ENCODE results near the gene CCDC9. TPM values are rescaled to one million over a fixed set of nuclear protein-coding genes. Genes with fewer than 3 reads are reported as not detected.
A peak's percentile ranks its signal among the peaks of the same experiment; 100 is the strongest.

The CCDC9 gene
- total and polyA plus RNA-seq, 2 donors = 4.9 to 27.4 TPM

DNA sequence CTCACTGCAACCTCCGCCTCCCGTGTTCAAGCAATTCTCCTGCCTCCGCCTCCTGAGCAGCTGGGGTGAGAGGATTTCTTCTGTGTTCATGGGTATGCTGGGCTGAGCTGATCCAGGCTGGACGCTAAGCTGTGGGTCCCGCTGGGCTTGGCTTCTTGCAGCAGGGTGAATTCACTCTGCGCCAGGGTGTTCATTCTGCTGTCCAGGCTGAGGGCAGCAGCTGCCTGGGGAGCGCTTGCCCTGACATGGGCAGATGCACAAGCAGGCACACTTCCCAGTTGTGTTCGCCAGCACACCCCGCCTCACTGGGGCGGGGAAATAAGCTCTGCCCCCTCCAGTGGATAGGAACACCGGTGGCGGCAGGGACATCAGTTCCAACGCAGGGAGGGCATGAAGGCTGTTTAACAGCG, 11.0 kb downstream of the CCDC9 start:
- Histone ChIP-seq H3K27me3 (ENCODE audit: control insufficient read depth in 2 of 2, insufficient read depth in 1 of 2, low read length in 1 of 2) (no peaks in the 10 kb centered on the region), H3K4me3 (ENCODE audit: low read length in 2 of 2) (no peak overlapping the region), H3K4me1 (ENCODE audit: control insufficient read depth in 2 of 2, insufficient read depth in 2 of 2, low read length in 2 of 2) (peaks cover 0 to 1% of the 10 kb centered on the region in 2 donors), H3K9me3 (ENCODE audit: control insufficient read depth in 2 of 2, insufficient read depth in 1 of 2, low read length in 1 of 2) (no peaks in the 10 kb centered on the region), H3K36me3 (ENCODE audit: control insufficient read depth in 2 of 2, insufficient read depth in 2 of 2, low read length in 1 of 2) (peaks cover 43 to 54% of the 10 kb centered on the region in 2 donors), H3K27ac (ENCODE audit: low read depth in 1 of 2, low read length in 1 of 2) (no peak overlapping the region)
- DNase-seq (ENCODE audit: low read depth in 6 of 9, low spot score in 9 of 9) = no peak
- 97% methylated on average over 14 of the region's 14 CpGs for WGBS

DNA sequence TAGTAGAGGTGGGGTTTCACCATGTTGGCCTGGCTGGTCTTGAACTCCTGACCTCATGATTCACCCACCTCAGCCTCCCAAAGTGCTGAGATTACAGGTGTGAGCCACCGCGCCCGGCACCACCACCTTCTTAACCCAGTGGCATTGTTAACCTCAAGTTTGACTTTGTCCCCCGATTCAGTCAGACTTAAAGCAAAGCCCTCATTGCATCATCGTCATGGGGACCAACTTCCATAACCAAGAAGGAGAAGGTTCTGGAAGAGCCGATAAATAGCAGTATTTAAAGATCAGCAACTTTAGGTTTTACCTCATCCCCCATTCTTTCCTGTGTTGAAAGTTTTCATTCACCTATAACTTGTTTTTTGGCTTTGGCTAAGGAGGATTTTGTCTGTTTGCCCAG, 11.7 kb downstream of the CCDC9 start:
- Histone ChIP-seq H3K4me3 (ENCODE audit: low read length in 2 of 2) (no peak overlapping the region), H3K27me3 (ENCODE audit: control insufficient read depth in 2 of 2, insufficient read depth in 1 of 2, low read length in 1 of 2) (no peaks in the 10 kb centered on the region), H3K9me3 (ENCODE audit: control insufficient read depth in 2 of 2, insufficient read depth in 1 of 2, low read length in 1 of 2) (no peaks in the 10 kb centered on the region), H3K27ac (ENCODE audit: low read depth in 1 of 2, low read length in 1 of 2) (no peak overlapping the region), H3K36me3 (ENCODE audit: control insufficient read depth in 2 of 2, insufficient read depth in 2 of 2, low read length in 1 of 2) (peaks cover 42 to 54% of the 10 kb centered on the region in 2 donors), H3K4me1 (ENCODE audit: control insufficient read depth in 2 of 2, insufficient read depth in 2 of 2, low read length in 2 of 2) (peaks cover 5 to 8% of the 10 kb centered on the region in 2 donors)
- 90% methylated on average over 6 of the region's 6 CpGs for WGBS
- DNase-seq (ENCODE audit: low read depth in 6 of 9, low spot score in 9 of 9) = no peak

DNA sequence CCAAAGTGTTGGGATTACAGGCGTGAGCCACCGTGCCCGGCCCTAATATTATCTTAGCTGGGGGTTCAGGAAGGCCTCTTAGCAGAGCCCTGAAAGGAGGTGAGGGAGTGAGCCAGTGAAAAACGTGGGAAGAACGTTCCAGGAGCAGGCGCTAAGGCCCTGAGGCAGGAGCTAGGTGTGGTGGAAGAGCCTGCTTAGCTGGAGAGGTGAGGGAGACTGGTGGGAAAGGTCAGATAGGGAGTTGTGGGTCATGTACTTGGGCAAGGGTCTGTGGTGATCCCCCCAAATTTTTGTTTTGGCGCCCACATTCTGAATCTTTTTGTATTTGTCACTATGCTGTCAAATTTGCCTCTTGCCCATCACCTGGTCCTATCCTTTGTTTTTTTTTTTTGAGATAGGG, 13.3 kb downstream of the CCDC9 start:
- H3K4me1 ChIP-seq (ENCODE audit: control insufficient read depth in 2 of 2, insufficient read depth in 2 of 2, low read length in 2 of 2) = peaks cover 8 to 12% of the 10 kb centered on the region in 2 donors
- no peaks in the 10 kb centered on the region for H3K27me3 ChIP-seq (ENCODE audit: control insufficient read depth in 2 of 2, insufficient read depth in 1 of 2, low read length in 1 of 2)
- no peak for DNase-seq (ENCODE audit: low read depth in 6 of 9, low spot score in 9 of 9)
- no peak overlapping the region for H3K4me3 ChIP-seq (ENCODE audit: low read length in 2 of 2)
- WGBS = 97% methylated on average over 7 of the region's 7 CpGs
- H3K9me3 ChIP-seq (ENCODE audit: control insufficient read depth in 2 of 2, insufficient read depth in 1 of 2, low read length in 1 of 2) = no peaks in the 10 kb centered on the region
- peaks cover 34 to 47% of the 10 kb centered on the region in 2 donors for H3K36me3 ChIP-seq (ENCODE audit: control insufficient read depth in 2 of 2, insufficient read depth in 2 of 2, low read length in 1 of 2)
- H3K27ac ChIP-seq (ENCODE audit: low read depth in 1 of 2, low read length in 1 of 2) = no peak overlapping the region

DNA sequence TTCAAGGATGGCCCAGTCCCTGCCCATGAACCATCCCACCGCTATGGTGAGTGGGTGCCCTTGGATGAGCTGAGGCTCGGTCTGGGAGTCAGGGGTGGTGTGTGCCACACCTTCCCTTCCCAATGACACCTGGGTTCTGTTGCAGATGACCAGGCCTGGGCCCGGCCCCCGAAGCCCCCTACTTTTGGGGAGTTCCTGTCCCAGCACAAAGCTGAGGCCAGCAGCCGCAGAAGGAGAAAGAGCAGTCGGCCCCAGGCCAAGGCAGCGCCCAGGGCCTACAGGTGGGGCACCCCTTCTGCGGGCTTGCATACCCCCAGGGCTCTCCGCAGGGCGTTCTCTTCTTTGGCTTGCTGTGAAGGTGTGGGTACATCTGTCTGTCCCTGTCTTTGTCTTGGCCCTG, 14.1 kb downstream of the CCDC9 start:
- Histone ChIP-seq H3K9me3 (ENCODE audit: control insufficient read depth in 2 of 2, insufficient read depth in 1 of 2, low read length in 1 of 2) (no peaks in the 10 kb centered on the region), H3K27me3 (ENCODE audit: control insufficient read depth in 2 of 2, insufficient read depth in 1 of 2, low read length in 1 of 2) (peaks cover 0 to 3% of the 10 kb centered on the region in 2 donors), H3K4me1 (ENCODE audit: control insufficient read depth in 2 of 2, insufficient read depth in 2 of 2, low read length in 2 of 2) (peaks cover 14 to 16% of the 10 kb centered on the region in 2 donors), H3K27ac (ENCODE audit: low read depth in 1 of 2, low read length in 1 of 2) (no peak overlapping the region), H3K4me3 (ENCODE audit: low read length in 2 of 2) (no peak overlapping the region), H3K36me3 (ENCODE audit: control insufficient read depth in 2 of 2, insufficient read depth in 2 of 2, low read length in 1 of 2) (peaks cover 32 to 41% of the 10 kb centered on the region in 2 donors)
- DNase-seq (ENCODE audit: low read depth in 6 of 9, low spot score in 9 of 9) = no peak
- WGBS = 98% methylated on average over 10 of the region's 10 CpGs

DNA sequence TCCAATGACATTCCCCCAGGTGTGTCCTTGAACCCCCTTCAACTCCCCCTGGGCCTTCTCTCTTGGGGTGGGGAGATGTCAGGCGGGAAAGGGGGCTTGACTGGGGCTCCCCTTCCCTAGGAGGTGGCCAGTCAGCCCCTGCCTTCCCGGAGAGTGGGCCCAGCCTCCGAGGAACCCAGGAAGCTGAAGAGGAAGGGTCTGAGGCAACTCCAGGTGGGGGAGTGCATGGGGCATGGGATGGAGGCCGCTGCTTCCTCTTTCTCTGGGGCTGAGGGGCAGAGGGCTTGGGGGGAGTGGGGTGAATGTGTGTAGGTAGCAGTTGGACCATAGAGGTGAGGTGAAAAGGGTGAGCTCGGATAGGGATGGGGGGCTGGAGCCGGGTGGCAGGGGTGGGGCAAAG, 15.6 kb downstream of the CCDC9 start:
- H3K9me3 ChIP-seq (ENCODE audit: control insufficient read depth in 2 of 2, insufficient read depth in 1 of 2, low read length in 1 of 2) = no peaks in the 10 kb centered on the region
- peaks cover 17 to 25% of the 10 kb centered on the region in 2 donors for H3K4me1 ChIP-seq (ENCODE audit: control insufficient read depth in 2 of 2, insufficient read depth in 2 of 2, low read length in 2 of 2)
- H3K27ac ChIP-seq (ENCODE audit: low read depth in 1 of 2, low read length in 1 of 2) = no peak overlapping the region
- H3K36me3 ChIP-seq (ENCODE audit: control insufficient read depth in 2 of 2, insufficient read depth in 2 of 2, low read length in 1 of 2) = peaks cover 27 to 30% of the 10 kb centered on the region in 2 donors
- peaks cover 0 to 4% of the 10 kb centered on the region in 2 donors for H3K27me3 ChIP-seq (ENCODE audit: control insufficient read depth in 2 of 2, insufficient read depth in 1 of 2, low read length in 1 of 2)
- DNase-seq (ENCODE audit: low read depth in 6 of 9, low spot score in 9 of 9) = no peak
- H3K4me3 ChIP-seq (ENCODE audit: low read length in 2 of 2) = no peak overlapping the region
- WGBS = 84% methylated on average over 6 of the region's 6 CpGs

DNA sequence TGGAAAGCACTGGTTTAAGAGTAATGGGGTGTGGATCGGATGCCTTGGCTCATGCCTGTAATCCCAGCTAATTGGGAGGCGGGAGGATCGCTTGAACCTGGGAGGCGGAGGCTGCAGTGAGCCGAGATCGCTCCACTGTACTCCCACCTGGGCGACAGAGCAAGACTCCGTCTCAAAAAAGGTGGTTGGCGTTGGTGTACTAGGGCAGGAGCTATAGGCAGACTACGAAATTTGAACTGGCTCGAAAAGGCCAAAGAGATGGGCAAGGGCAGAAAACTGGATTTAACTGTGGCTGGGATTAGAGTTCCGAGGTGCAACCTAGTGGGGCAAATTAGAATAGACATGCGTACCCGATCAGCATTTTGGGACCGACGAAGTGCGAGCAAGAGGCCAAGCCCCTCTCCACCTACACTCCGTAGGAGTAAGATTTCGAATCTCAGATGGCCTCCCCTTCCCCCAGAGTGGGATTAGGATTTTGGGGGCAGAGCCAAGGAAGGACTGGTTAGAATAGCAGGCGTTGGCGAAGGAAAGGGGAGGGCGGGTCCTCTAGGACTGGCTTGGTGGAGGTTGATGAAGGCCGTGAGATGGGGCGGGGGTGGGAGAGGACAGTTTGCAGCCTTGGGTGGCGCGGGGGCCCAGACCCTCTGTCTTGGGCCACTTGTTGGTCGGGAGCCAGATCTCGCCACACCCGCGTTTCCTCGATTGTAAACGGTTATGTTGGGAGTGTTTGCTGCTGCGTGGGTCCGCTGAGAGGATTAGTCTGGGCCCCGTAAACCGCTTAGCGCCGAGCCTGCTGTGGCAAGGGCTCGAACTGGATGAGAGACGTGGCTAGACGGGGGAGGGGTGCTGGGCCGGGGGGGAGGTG, 16.4 kb downstream of the CCDC9 start:
- WGBS = 44% methylated on average over 42 of the region's 42 CpGs
- Histone ChIP-seq H3K4me3 (ENCODE audit: low read length in 2 of 2) (peak overlapping the region; percentile 64 to 81), H3K9me3 (ENCODE audit: control insufficient read depth in 2 of 2, insufficient read depth in 1 of 2, low read length in 1 of 2) (no peaks in the 10 kb centered on the region), H3K4me1 (ENCODE audit: control insufficient read depth in 2 of 2, insufficient read depth in 2 of 2, low read length in 2 of 2) (peaks cover 17 to 25% of the 10 kb centered on the region in 2 donors), H3K36me3 (ENCODE audit: control insufficient read depth in 2 of 2, insufficient read depth in 2 of 2, low read length in 1 of 2) (peaks cover 23 to 27% of the 10 kb centered on the region in 2 donors), H3K27me3 (ENCODE audit: control insufficient read depth in 2 of 2, insufficient read depth in 1 of 2, low read length in 1 of 2) (peaks cover 0 to 4% of the 10 kb centered on the region in 2 donors), H3K27ac (ENCODE audit: low read depth in 1 of 2, low read length in 1 of 2) (peak overlapping the region; percentile 69 to 99)
- no peak for DNase-seq (ENCODE audit: low read depth in 6 of 9, low spot score in 9 of 9)

DNA sequence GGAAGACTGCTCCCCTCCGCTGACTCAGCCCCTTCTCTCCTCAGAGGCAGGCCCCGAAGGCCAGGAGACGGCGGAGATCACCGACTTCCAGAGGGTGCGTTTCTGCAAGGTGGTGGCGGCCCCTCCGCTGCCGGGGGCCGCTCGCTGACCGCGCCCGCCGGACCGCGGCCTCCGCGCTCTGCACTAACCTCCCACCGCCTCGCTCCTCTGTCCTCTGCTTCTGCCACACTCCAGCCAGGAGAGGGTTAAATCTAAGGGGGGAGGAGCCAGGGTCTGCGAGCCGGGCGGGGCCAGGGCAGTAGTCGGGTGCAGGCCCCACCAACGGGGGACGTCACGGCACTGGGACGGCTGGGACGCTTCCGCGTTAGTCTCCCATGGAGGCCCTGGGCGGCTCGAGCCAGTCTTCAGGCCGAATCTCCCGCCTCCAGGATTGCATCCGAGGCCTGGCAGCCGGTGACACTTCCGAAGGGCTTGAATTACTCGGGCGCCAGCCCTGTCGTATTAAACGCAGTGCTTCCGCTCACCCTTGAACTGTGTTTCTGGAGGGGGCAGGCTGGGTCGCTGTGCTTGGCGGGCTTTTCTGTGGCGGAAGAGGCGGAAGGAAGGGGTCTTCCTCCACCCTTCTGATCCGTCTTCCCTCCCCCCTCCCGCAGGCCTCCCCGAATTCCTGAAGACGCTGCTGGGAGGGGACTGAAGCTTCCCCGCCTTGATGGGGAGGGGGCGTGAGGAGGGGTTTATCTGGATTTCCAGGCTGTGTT, 17.2 kb downstream of the CCDC9 start:
- peak overlapping the region; percentile 64 to 81 for H3K4me3 ChIP-seq (ENCODE audit: low read length in 2 of 2)
- H3K9me3 ChIP-seq (ENCODE audit: control insufficient read depth in 2 of 2, insufficient read depth in 1 of 2, low read length in 1 of 2) = no peaks in the 10 kb centered on the region
- H3K27me3 ChIP-seq (ENCODE audit: control insufficient read depth in 2 of 2, insufficient read depth in 1 of 2, low read length in 1 of 2) = peaks cover 0 to 4% of the 10 kb centered on the region in 2 donors
- H3K4me1 ChIP-seq (ENCODE audit: control insufficient read depth in 2 of 2, insufficient read depth in 2 of 2, low read length in 2 of 2) = peaks cover 17 to 25% of the 10 kb centered on the region in 2 donors
- under 1% methylated on average over 54 of the region's 54 CpGs for WGBS
- peaks cover 20 to 22% of the 10 kb centered on the region in 2 donors for H3K36me3 ChIP-seq (ENCODE audit: control insufficient read depth in 2 of 2, insufficient read depth in 2 of 2, low read length in 1 of 2)
- peak; percentile 74 to 93 (median 85) for DNase-seq (ENCODE audit: low read depth in 6 of 9, low spot score in 9 of 9)
- peak overlapping the region; percentile 99 for H3K27ac ChIP-seq (ENCODE audit: low read depth in 1 of 2, low read length in 1 of 2)

DNA sequence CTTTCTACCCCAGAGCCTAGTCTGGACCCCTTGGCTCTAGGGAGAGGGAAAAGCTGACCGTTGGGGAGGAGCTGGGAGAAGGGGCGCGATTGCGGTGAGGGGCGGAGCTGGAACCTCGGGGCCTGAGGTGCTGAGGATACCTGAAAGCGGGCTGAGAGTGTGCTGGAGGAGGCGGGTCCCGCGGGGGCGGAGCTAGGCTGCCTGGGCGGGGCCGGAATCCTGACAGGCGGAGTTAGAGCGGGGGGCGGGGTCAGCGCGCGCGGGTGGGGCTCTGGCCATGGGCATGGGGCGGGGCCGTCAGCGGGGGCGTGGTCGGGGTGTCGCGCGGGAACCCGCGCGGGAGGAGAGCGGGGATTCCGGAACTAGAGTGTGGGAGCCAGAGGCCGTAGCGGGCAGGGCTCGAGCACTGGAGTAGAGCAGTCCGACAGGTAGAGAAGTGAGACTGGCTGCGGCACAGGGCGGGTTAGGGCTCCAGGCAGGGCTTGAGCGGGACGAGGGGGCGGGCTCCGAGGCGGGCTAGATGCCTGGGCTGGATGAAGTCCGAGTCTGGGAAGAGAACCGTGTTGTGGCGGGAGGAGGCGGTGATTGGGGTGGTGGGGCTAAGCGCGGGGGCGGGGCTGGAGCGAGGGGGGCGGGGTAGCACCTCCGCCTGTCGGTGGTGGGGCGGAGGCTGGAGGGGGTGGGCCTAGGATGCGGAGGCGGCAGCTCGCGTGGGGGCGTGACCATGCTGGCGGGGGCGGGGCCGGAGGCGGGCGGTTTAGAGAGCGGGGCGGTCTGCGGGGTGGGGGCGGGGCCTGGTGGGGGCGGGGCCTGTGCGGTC, 18.0 kb downstream of the CCDC9 start, which contains the start of gene INAFM1:
INAFM1 (plus strand) TSS at position 815 of the 820 bp plus-strand sequence. CDS start 35 bp downstream, outside the sequence.
- DNase-seq (ENCODE audit: low read depth in 6 of 9, low spot score in 9 of 9) = peak; percentile 77 to 95 (median 87)
- H3K9me3 ChIP-seq (ENCODE audit: control insufficient read depth in 2 of 2, insufficient read depth in 1 of 2, low read length in 1 of 2) = no peaks in the 10 kb centered on the region
- H3K36me3 ChIP-seq (ENCODE audit: control insufficient read depth in 2 of 2, insufficient read depth in 2 of 2, low read length in 1 of 2) = peaks cover 19 to 22% of the 10 kb centered on the region in 2 donors
- WGBS = under 1% methylated on average over 72 of the region's 72 CpGs
- H3K4me1 ChIP-seq (ENCODE audit: control insufficient read depth in 2 of 2, insufficient read depth in 2 of 2, low read length in 2 of 2) = peaks cover 17 to 25% of the 10 kb centered on the region in 2 donors
- peaks cover 0 to 4% of the 10 kb centered on the region in 2 donors for H3K27me3 ChIP-seq (ENCODE audit: control insufficient read depth in 2 of 2, insufficient read depth in 1 of 2, low read length in 1 of 2)
- peak within 1 kb of the TSS; percentile 99 for H3K27ac ChIP-seq (ENCODE audit: low read depth in 1 of 2, low read length in 1 of 2)
- peak within 1 kb of the TSS; percentile 64 to 81 for H3K4me3 ChIP-seq (ENCODE audit: low read length in 2 of 2)

Data from thymus (tissue), 11 donors.